Measurements from ENCODE around the gene PHF13.

GRCh38 chr1:6602669-6603237 lies 10.8 kb upstream of the PHF13 start, which contains the start of gene KLHL21:
- TF ChIP-seq MXI1 (conservative IDR thresholded peaks at IDR 0.05; ENCODE audit: poor library complexity, severe bottlenecking) (no peak), CTCF (IDR thresholded peaks at IDR 0.05; ENCODE audit: poor library complexity, severe bottlenecking) (no peak), TAF1 (IDR thresholded peaks at IDR 0.05; ENCODE audit: low read depth) (no peak), REST (IDR thresholded peaks at IDR 0.05; ENCODE audit: borderline replicate concordance) (no peak), EP300 (conservative IDR thresholded peaks at IDR 0.05; ENCODE audit: poor library complexity, severe bottlenecking) (no peak), EZH2 (IDR thresholded peaks at IDR 0.05; ENCODE audit: borderline replicate concordance, insufficient read depth, low read length, poor library complexity, severe bottlenecking) (no peak)
